HepG2 (cell line): ENCODE results near the gene SHF. TPM values are rescaled to one million over a fixed set of nuclear protein-coding genes. Genes with fewer than 3 reads are reported as not detected.

ENCODE experiments used
- BCL3 ChIP-seq: sonication (generic); formaldehyde crosslinking; IDR thresholded peaks from 2 replicates; pipeline ENCODE4 v1.5.1; 2020; ENCODE audit warnings: mild to moderate bottlenecking, missing genetic modification reagents, moderate library complexity
- CC2D1A ChIP-seq: sonication (generic); formaldehyde crosslinking; IDR thresholded peaks from 2 replicates; pipeline ENCODE4 v1.8.1; 2023; ENCODE audit warnings: mild to moderate bottlenecking, missing genetic modification reagents
- ELF3 ChIP-seq: IDR thresholded peaks from 2 replicates; pipeline ENCODE4 v1.6.1; 2016; ENCODE audit warnings: missing genetic modification reagents, missing compliant biosample characterization
- GATAD1 ChIP-seq: IDR thresholded peaks from 2 replicates; pipeline ENCODE4 v1.6.1; 2016; ENCODE audit warnings: missing genetic modification reagents, missing compliant biosample characterization
- GFI1 ChIP-seq: sonication (generic); formaldehyde crosslinking; IDR thresholded peaks from 2 replicates; pipeline ENCODE4 v1.5.0; 2020; ENCODE audit warnings: missing genetic modification reagents, mild to moderate bottlenecking, borderline replicate concordance
- HNF1B ChIP-seq: sonication (generic); formaldehyde crosslinking; IDR thresholded peaks from 2 replicates; pipeline ENCODE4 v1.5.1; 2020; ENCODE audit warnings: mild to moderate bottlenecking, moderate library complexity, missing genetic modification reagents
- HNF4G ChIP-seq, 2 experiments: sonication (generic) in 1 of 2; formaldehyde crosslinking in 1 of 2; IDR thresholded peaks; 2 replicates each; pipeline versions ENCODE4 v1.4.0 to v1.6.1; 2011 to 2020; ENCODE audit warnings: borderline replicate concordance in 2 of 2, low read depth in 2 of 2, mild to moderate bottlenecking in 2 of 2, low read length in 1 of 2, missing genetic modification reagents in 1 of 2, moderate library complexity in 1 of 2
- NR2F6 ChIP-seq, 2 experiments: IDR thresholded peaks; 2 replicates each; pipeline ENCODE4 v1.6.1; 2016; ENCODE audit warnings: antibody characterized with exemption in 1 of 2, mild to moderate bottlenecking in 1 of 2
- ONECUT2 ChIP-seq: sonication (generic); formaldehyde crosslinking; IDR thresholded peaks from 2 replicates; pipeline ENCODE4 v1.4.0; 2020; ENCODE audit warnings: missing genetic modification reagents
- SAFB2 ChIP-seq: sonication (generic); formaldehyde crosslinking; IDR thresholded peaks from 2 replicates; pipeline ENCODE4 v1.5.1; 2020; ENCODE audit warnings: missing genetic modification reagents, low read depth, mild to moderate bottlenecking, borderline replicate concordance
- TGIF2 ChIP-seq: IDR thresholded peaks from 2 replicates; pipeline ENCODE4 v1.6.1; 2016; ENCODE audit warnings: control low read depth, missing compliant biosample characterization
- WIZ ChIP-seq: sonication (generic); formaldehyde crosslinking; IDR thresholded peaks from 2 replicates; pipeline ENCODE4 v1.5.1; 2020; ENCODE audit warnings: mild to moderate bottlenecking, missing genetic modification reagents
- ZNF337 ChIP-seq: sonication (generic); formaldehyde crosslinking; IDR thresholded peaks from 2 replicates; pipeline ENCODE4 v1.5.1; 2020; ENCODE audit warnings: missing genetic modification reagents, low read depth, mild to moderate bottlenecking, borderline replicate concordance
- ZNF34 ChIP-seq: sonication (generic); formaldehyde crosslinking; IDR thresholded peaks from 2 replicates; pipeline ENCODE4 v1.4.0; 2020; ENCODE audit warnings: mild to moderate bottlenecking, missing genetic modification reagents, borderline replicate concordance
- ZNF550 ChIP-seq: sonication (generic); formaldehyde crosslinking; IDR thresholded peaks from 2 replicates; pipeline ENCODE4 v1.4.0; 2020; ENCODE audit warnings: mild to moderate bottlenecking, missing genetic modification reagents, borderline replicate concordance
- ZNF646 ChIP-seq: sonication (generic); formaldehyde crosslinking; IDR thresholded peaks from 2 replicates; pipeline ENCODE4 v1.9.0; 2021; ENCODE audit warnings: mild to moderate bottlenecking, missing genetic modification reagents
- ZSCAN5A ChIP-seq: sonication (generic); formaldehyde crosslinking; IDR thresholded peaks from 2 replicates; pipeline ENCODE4 v1.8.0; 2022; ENCODE audit warnings: mild to moderate bottlenecking, missing genetic modification reagents, borderline replicate concordance
- polyA plus RNA-seq, 8 experiments: library from polyadenylated mRNA; depleted of rRNA in 3 of 8; stranded (reverse) in 7 of 8; unstranded in 1 of 8; fragments of >200 nt; fragmentation: Illumina TruSeq in 4 of 8; extraction: Trizol in 4 of 8; gene quantifications; 2 replicates each; pipeline versions ENCODE4 v1.2.1 to v1.2.3, GENCODE V29; 2011 to 2016; ENCODE audit warnings: low read depth in 4 of 8, missing spikeins in 1 of 8, mixed read lengths in 1 of 8; ENCODE audit not compliant: insufficient read depth in 1 of 8
- total RNA-seq, 5 experiments: library from RNA; depleted of rRNA; stranded (reverse); fragments of >200 nt; fragmentation: Illumina TruSeq; extraction: Trizol; gene quantifications; 2 replicates each; pipeline ENCODE4 v1.2.3, GENCODE V29; 2016; ENCODE audit warnings: low read depth in 1 of 5

The SHF gene
- total and polyA plus RNA-seq, 2 of the 13 experiments (the other 11 are each of a cell fraction or from before 2014, with no cell fraction given): 20.9 to 25.5 TPM

GRCh38 chr15:45186771-45187577, 792 bp downstream of the SHF start (continued):
- no peak for TF ChIP-seq WIZ (CRISPR knock-in tag)
- TF ChIP-seq ZNF34 (CRISPR knock-in tag): 0 out of 2 replicates have a peak, but pooled peaks have one; percentile 47
- peak; percentile 14; the same call in 1 of the 2 replicates for TF ChIP-seq GFI1
- no peak for TF ChIP-seq ZNF646 (CRISPR knock-in tag)
- peak; percentile 37 for TF ChIP-seq HNF1B (CRISPR knock-in tag)
- TF ChIP-seq HNF4G (IDR thresholded peaks at IDR 0.05; ENCODE audit: borderline replicate concordance, low read depth, low read length): peak; percentile 86
- TF ChIP-seq HNF4G (CRISPR knock-in tag; IDR thresholded peaks at IDR 0.05; ENCODE audit: borderline replicate concordance, low read depth): peak; percentile 48; the same call in 1 of the 2 replicates
- TF ChIP-seq CC2D1A (CRISPR knock-in tag): no peak
- TF ChIP-seq NR2F6 (IDR thresholded peaks at IDR 0.05): peak; percentile 93
- peak; percentile 95 for TF ChIP-seq NR2F6 (CRISPR knock-in tag; IDR thresholded peaks at IDR 0.05)
- TF ChIP-seq GATAD1 (CRISPR knock-in tag): no peak
- TF ChIP-seq ELF3 (CRISPR knock-in tag): peak; percentile 75; the same call in 1 of the 2 replicates
- no peak for TF ChIP-seq ONECUT2 (CRISPR knock-in tag)
- TF ChIP-seq SAFB2 (CRISPR knock-in tag): 0 out of 2 replicates have a peak, but pooled peaks have one; percentile 40
- no peak for TF ChIP-seq ZNF550 (CRISPR knock-in tag)
- no peak for TF ChIP-seq ZNF337
- no peak for TF ChIP-seq BCL3 (CRISPR knock-in tag)
- no peak for TF ChIP-seq TGIF2 (CRISPR knock-in tag)
- no peak for TF ChIP-seq ZSCAN5A (CRISPR knock-in tag)
